T-helper 1 cell (primary cell): Measurements from ENCODE around the gene LY6G5B.

Source experiments
- DNase-seq, 5 donors: peaks; one replicate each; pipeline ENCODE4 v3.0.0-alpha.2; 2012 to 2020

The LY6G5B gene

DNA sequence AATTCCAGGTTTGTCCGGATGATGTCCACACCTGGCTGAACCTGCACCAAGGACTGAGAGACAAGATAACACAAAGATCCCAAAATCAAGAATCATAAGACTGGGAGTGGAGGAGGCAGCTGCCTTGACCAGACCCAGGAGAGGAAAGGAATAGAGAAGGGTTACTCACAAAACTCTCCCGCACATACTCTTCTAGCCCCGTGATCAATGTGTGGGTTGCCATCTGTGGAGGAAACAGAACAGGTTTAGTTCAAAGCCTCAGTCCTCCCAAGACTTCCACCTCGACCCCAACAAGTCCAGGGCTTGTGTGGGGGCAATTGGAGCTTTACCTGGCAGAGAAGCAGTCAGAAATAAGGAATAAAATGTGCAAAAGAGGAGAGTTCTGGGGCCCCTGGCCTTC is 28.4 kb upstream of the LY6G5B start:
- no peak for DNase-seq

GRCh38 chr6:31642798-31643570 is 26.8 kb upstream of the LY6G5B start:
- no peak for DNase-seq

DNA sequence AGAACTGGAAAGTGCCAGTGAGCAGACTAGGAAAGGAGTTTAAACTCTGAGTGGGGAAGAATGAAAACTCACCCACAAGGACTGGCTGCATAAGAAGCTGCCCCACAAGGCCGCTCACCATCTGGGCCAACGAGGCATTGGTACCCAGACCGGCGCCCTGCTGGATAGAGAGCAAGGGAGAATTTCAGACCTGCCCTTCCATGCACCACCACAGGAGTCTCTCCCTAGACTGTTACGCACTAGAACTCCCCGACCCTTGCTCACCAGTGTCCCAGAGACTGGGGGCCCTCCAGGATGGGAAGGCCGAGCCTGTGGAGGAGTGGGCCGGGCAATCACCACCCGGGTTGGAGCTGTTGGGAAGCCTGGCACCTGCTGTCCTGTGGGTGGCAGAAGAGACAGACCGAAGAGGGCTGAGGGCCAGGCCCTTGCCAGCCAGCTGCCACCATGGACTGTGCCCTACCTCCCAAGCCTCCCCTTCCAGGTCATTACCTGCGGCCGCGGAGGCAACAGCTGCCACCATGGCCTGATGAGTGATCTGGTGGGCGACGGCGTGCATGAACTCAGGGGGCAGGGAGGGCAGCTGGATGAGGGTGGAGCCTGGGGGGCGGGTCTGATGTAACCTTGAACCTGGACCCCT is 25.8 kb upstream of the LY6G5B start:
- no peak for DNase-seq

- DNase-seq = no peak
Observed at GRCh38 chr6:31645325-31645724, 24.5 kb upstream of the LY6G5B start.

GRCh38 chr6:31651602-31652191 is 18.1 kb upstream of the LY6G5B start:
- peak in 1 of 5 donors; percentile 78 for DNase-seq

DNA sequence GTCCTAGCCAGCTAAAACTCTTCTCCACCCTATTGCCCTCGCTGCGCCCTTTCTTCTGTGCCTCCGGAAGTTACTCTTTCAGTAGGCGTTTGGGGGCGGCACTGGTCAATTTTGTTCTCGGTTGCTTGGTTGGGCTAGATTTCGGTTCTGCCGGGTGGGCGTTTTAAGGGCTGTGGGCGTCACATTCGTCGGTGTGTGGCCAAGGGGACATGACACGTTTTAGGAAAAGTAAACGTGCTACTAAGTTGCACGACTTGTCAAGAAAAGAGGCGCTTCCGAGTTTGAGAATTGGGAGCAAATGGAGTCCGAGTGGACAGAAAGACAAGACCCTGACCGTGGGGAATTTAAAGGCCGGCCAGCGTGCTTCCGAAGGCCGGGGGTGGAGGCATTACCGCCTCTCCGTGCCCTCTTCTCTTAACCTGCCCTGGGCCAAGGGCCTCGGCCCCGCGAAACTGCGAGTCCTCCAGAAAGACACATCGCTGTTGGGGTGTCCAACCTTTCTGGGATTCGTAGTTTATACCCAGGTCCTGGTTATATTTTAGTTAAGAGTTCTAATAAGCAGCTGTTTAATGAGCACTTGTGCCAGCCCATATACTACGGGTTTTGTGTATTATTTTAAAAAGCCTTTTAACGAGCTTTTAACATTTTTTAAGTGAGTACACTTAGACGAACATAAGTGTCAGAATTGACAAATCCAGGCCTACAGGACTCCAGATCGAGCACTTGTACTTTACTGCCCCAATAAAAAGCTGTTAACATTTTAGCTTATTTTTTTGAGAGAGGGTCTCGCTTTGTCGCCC is 16.7 kb upstream of the LY6G5B start:
- peak in 4 of 5 donors; percentile 68 to 85 (median 78) for DNase-seq

DNA sequence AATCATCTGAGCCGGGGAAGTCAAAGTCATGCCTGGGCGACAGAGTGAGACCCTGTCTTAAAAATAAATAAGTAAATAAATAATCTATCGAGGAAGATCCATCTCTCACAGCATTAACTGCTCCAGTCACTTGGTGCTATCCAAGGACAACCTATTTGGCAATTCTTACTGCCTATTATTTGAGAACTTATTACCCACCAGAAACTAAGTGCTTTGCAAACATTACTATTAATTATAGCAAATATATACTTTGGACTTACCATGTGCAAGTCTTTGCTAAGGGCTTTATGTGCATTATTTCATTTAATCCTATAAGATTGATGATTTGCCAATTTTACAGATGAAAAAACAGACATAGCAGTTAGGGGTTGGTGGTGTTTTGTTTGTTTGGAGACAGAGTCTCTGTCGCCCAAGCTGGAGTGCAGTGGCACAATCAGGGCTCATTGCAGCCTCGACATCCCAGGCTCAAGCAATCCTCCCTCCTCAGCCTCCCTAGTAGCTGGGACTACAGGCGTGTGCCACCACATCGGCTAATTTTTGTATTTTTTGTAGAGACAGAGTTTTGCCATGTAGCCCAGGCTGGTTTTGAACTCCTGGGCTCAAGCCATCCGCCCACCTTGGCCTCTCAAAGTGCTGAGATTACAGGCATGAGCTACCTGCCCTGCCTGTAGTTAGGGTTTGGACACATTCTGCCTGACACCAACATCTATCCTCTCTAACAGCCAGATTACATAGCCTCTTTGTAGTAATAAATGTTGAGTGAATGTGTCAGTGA is 15.0 kb upstream of the LY6G5B start:
- DNase-seq = no peak

DNA sequence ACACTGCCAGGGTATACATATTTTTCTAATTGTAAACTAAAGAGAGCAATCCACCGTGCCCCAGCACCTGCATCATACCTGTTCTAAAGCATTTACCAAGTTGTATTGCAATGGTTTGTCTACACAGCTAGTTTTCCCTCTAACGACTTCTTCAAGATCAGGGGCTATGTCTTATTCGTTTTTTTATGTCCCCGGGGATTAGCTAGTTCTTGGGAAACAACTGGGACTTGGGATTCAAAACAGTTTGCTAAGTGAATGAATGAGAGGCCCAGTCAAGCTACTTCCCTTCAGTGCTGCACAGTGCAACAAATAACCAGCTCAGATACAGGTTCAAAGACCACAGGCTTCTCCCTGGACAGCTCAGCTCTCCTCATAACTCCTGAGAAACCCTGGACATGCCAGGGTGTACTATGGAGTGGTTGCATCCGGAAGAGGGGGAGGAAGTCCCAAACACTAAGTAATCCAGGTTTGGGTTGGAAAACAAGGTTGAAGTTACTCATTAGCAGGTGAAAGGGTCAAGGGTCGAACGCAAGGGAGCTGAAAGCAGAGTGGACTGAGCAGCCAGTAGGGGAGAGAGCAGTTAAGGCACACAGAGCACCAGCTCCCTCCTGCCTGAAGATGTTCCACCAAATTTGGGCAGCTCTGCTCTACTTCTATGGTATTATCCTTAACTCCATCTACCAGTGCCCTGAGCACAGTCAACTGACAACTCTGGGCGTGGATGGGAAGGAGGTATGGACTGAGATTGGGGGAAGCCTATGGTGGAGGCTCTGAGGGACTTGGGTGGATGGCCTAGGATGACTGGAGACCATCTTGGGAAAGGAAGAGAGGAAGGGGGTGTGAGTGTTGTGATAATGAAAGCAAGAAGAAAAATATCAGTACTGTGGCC is 14.2 kb upstream of the LY6G5B start, which contains the start of gene APOM:
TSS of gene APOM (plus strand) at position 546 of the 889 bp plus-strand sequence. CDS start at position 619, 73 bp downstream.
- DNase-seq = no peak

DNA sequence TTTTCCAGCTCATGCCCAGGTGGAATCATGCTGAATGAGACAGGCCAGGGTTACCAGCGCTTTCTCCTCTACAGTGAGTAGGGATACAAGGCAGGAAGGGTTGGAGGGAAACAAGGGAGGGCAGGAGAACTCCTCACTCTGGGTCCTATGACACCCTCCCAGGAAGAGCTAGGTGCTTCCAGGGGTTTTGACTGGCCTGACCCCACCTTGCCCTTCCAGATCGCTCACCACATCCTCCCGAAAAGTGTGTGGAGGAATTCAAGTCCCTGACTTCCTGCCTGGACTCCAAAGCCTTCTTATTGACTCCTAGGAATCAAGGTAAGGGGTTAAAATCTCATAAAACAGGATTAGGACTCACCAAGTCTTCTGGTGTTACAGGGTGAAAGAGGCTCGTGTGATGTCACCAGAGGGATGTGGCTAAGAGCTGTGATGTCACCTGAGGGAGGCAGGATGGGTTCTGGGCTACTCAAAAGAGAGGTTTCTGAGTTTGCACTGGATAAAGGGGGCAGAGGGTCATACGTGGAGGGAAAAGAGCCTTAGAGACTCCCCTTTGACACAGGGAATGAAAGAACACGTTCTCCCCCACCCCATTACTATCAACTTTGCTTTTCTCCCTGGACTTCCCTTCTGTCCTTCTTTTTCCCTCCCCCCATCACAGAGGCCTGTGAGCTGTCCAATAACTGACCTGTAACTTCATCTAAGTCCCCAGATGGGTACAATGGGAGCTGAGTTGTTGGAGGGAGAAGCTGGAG is 12.2 kb upstream of the LY6G5B start:
- peak in 1 of 5 donors; percentile 62 for DNase-seq

DNA sequence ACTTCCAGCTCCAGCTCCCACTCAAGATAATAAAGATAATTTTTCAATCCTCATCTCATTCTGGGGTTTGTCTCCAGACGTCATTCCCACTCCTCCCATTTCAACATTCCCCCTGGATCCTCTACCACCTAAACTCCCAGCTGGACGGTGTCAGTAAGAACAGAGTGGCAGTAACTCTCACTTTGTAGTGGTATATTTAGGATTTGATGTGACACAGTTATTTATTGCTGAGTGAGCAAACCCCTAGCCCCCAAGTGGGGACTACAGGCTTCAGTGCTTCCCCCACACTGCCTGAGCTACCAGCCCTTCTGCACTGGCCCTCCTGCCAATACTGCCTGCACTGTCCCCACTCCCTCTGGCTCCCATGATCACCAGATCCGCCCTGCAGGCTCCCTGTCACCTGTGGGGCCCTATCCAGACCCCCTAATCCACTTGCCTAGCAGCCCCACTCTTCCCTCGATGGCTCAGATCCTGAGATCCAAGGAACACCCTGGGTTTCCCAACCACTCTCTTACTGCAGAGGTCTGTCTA is 11.6 kb upstream of the LY6G5B start:
- no peak for DNase-seq

DNA sequence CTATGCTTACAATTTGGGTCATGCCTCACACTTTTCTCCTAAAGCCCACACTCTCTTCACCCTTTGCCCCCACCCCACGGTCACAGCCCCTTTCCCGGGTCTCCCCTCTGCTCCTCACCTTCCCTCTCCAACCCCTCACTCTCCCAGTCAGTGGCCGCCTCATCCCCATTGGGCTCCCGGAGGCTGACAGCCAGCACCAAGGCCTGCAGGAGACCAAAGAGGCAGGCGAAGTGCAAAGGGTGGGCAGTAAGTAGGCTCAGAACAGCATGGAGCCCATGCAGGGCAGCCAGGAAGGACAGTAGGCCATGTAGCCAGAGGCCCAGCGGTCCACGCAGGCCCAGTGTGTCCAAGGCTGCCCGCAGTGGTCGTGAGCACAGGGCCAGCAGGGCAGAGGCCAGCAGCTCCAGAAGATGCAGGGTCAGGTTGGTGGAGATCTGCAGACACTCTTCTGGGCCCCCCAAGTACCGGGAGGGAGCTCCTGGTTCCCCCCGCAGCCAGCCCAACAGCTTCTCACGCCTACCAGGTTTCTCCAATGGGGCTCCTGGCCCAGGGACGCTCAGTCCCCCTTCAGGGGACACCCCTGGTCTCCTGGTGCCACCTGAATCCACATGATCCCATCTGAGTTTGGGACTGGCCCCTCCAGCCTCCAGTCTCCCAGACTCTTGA is 10.7 kb upstream of the LY6G5B start:
- no peak for DNase-seq

GRCh38 chr6:31659649-31660380 is 10.0 kb upstream of the LY6G5B start:
- peak in 1 of 5 donors; percentile 42 for DNase-seq

- peak; percentile 60 to 79 (median 68) for DNase-seq
Observed at GRCh38 chr6:31660381-31661261, 9.2 kb upstream of the LY6G5B start, which contains the start of gene C6orf47. Gene C6orf47, minus strand, starts transcription at chr6:31660778. Its CDS starts 831 bp downstream, at chr6:31659947.

- DNase-seq = no peak
Observed at GRCh38 chr6:31661262-31662123, 8.3 kb upstream of the LY6G5B start.

- no peak for DNase-seq
Observed at GRCh38 chr6:31662124-31662723, 7.6 kb upstream of the LY6G5B start.
